H9 (cell line): ENCODE measurements around the gene TDRD7. TPM values are rescaled to one million over a fixed set of nuclear protein-coding genes. Genes with fewer than 3 reads are reported as not detected.

Experiments
- DNase-seq: peaks from one replicate; pipeline ENCODE4 v3.0.0-alpha.2; 2017
- H2AFZ ChIP-seq: one replicate; pipeline ENCODE4 v1.6.1; 2013; ENCODE audit warnings: mild to moderate bottlenecking, low read length, control low read depth, moderate library complexity
- H2AK5ac ChIP-seq: 2 replicates; pipeline ENCODE4 v1.6.1; 2013; ENCODE audit warnings: low read length, control low read depth, mixed read lengths; ENCODE audit not compliant: insufficient read length
- H2BK120ac ChIP-seq: one replicate; pipeline ENCODE4 v1.6.1; 2013; ENCODE audit warnings: low read depth, mild to moderate bottlenecking, low read length, control low read depth, inconsistent platforms; ENCODE audit not compliant: poor library complexity, severe bottlenecking
- H2BK12ac ChIP-seq: 2 replicates; pipeline ENCODE4 v1.6.1; 2013; ENCODE audit warnings: low read length, control low read depth, mixed read lengths, low read depth; ENCODE audit not compliant: insufficient read length
- H2BK15ac ChIP-seq: 2 replicates; pipeline ENCODE4 v1.6.1; 2013; ENCODE audit warnings: low read depth, low read length, control low read depth
- H2BK20ac ChIP-seq: one replicate; pipeline ENCODE4 v1.6.1; 2013; ENCODE audit warnings: low read depth, mild to moderate bottlenecking, low read length, control low read depth, inconsistent platforms; ENCODE audit not compliant: poor library complexity, severe bottlenecking
- H2BK5ac ChIP-seq: 2 replicates; pipeline ENCODE4 v1.6.1; 2013; ENCODE audit warnings: low read length, control low read depth, mixed read lengths; ENCODE audit not compliant: insufficient read length
- H3K14ac ChIP-seq: 2 replicates; pipeline ENCODE4 v1.6.1; 2013; ENCODE audit warnings: low read length, control low read depth; ENCODE audit not compliant: insufficient read depth
- H3K18ac ChIP-seq: 2 replicates; pipeline ENCODE4 v1.6.1; 2013; ENCODE audit warnings: low read depth, mild to moderate bottlenecking, mixed read lengths, low read length, control low read depth; ENCODE audit not compliant: insufficient read length
- H3K23ac ChIP-seq: 2 replicates; pipeline ENCODE4 v1.6.1; 2013; ENCODE audit warnings: low read length, control low read depth, mixed read lengths, low read depth; ENCODE audit not compliant: insufficient read length
- H3K23me2 ChIP-seq: 2 replicates; pipeline ENCODE4 v1.6.1; 2013; ENCODE audit warnings: low read depth, mild to moderate bottlenecking, mixed read lengths, low read length, control low read depth; ENCODE audit not compliant: insufficient read length, poor library complexity, severe bottlenecking
- H3K27ac ChIP-seq: 2 replicates; pipeline ENCODE4 v1.5.1; 2013; ENCODE audit warnings: low read length, control low read depth, mixed read lengths, low read depth; ENCODE audit not compliant: insufficient read length
- H3K27me3 ChIP-seq: 2 replicates; pipeline ENCODE4 v1.6.1; 2013; ENCODE audit warnings: low read length, control low read depth, inconsistent platforms; ENCODE audit not compliant: insufficient read depth
- H3K4ac ChIP-seq: 2 replicates; pipeline ENCODE4 v1.6.1; 2013; ENCODE audit warnings: low read depth, mild to moderate bottlenecking, control low read depth, inconsistent platforms, low read length, moderate library complexity
- H3K4me1 ChIP-seq: 2 replicates; pipeline ENCODE4 v1.6.1; 2013; ENCODE audit warnings: low read length, control low read depth, inconsistent platforms; ENCODE audit not compliant: insufficient read depth
- H3K4me2 ChIP-seq: 2 replicates; pipeline ENCODE4 v1.6.1; 2013; ENCODE audit warnings: low read length, control low read depth, mixed read lengths; ENCODE audit not compliant: insufficient read length, insufficient read depth
- H3K56ac ChIP-seq: 2 replicates; pipeline ENCODE4 v1.6.1; 2013; ENCODE audit warnings: low read depth, mild to moderate bottlenecking, mixed read lengths, low read length, control low read depth; ENCODE audit not compliant: insufficient read length
- H3K79me1 ChIP-seq: 2 replicates; pipeline ENCODE4 v1.6.1; 2013; ENCODE audit warnings: low read depth, mild to moderate bottlenecking, moderate library complexity, low read length, control low read depth, inconsistent platforms; ENCODE audit not compliant: insufficient read depth, poor library complexity, severe bottlenecking
- H3K79me2 ChIP-seq: 2 replicates; pipeline ENCODE4 v1.6.1; 2013; ENCODE audit warnings: low read length, control low read depth, inconsistent platforms; ENCODE audit not compliant: insufficient read depth
- H3K9ac ChIP-seq: 2 replicates; pipeline ENCODE4 v1.6.1; 2013; ENCODE audit warnings: low read length, control low read depth, mixed read lengths; ENCODE audit not compliant: insufficient read length; ENCODE audit errors: extremely low read depth
- H3K9me3 ChIP-seq: one replicate; pipeline ENCODE4 v1.6.1; 2013; ENCODE audit warnings: low read depth, low read length, inconsistent platforms; ENCODE audit not compliant: control insufficient read depth
- H3T11ph ChIP-seq: one replicate; pipeline ENCODE4 v1.6.1; 2013; ENCODE audit warnings: mild to moderate bottlenecking, low read length, control low read depth, inconsistent platforms
- H4K20me1 ChIP-seq: one replicate; pipeline ENCODE4 v1.6.1; 2013; ENCODE audit not compliant: control insufficient read depth, insufficient read length, insufficient read depth
- H4K5ac ChIP-seq: 2 replicates; pipeline ENCODE4 v1.6.1; 2013; ENCODE audit warnings: low read depth, mild to moderate bottlenecking, mixed read lengths, low read length, control low read depth; ENCODE audit not compliant: insufficient read length
- H4K8ac ChIP-seq: replicated peaks from 2 replicates; pipeline ENCODE4 v1.6.1; 2013; ENCODE audit warnings: low read length, control low read depth, mixed read lengths, low read depth; ENCODE audit not compliant: insufficient read length
- H4K91ac ChIP-seq: 2 replicates; pipeline ENCODE4 v1.6.1; 2013; ENCODE audit warnings: low read depth, mild to moderate bottlenecking, moderate library complexity, mixed read lengths, low read length, control low read depth; ENCODE audit not compliant: insufficient read length
- H3K27ac Mint-ChIP-seq, 3 experiments: 2 replicates in 2 of 3; 3 replicates in 1 of 3; pipeline ENCODE4 v1.8.0; 2020 to 2021; ENCODE audit warnings: mixed read lengths in 3 of 3, mild to moderate bottlenecking in 1 of 3, moderate library complexity in 1 of 3
- H3K27me3 Mint-ChIP-seq: 2 replicates; pipeline ENCODE4 v1.8.0; 2021; ENCODE audit warnings: low read depth, mild to moderate bottlenecking, moderate library complexity, mixed read lengths
- H3K36me3 Mint-ChIP-seq, 3 experiments: 2 replicates in 2 of 3; 3 replicates in 1 of 3; pipeline ENCODE4 v1.8.0; 2020 to 2021; ENCODE audit warnings: low read depth in 3 of 3, mixed read lengths in 3 of 3; ENCODE audit not compliant: insufficient read depth in 1 of 3
- H3K4me1 Mint-ChIP-seq, 2 experiments: 2 replicates each; pipeline ENCODE4 v1.8.0; 2020; ENCODE audit warnings: mixed read lengths in 2 of 2
- H3K4me3 Mint-ChIP-seq, 2 experiments: 2 replicates in 1 of 2; 3 replicates in 1 of 2; pipeline ENCODE4 v1.8.0; 2020 to 2021; ENCODE audit warnings: mild to moderate bottlenecking in 2 of 2, mixed read lengths in 2 of 2, moderate library complexity in 1 of 2
- H3K9me3 Mint-ChIP-seq, 2 experiments: 2 replicates in 1 of 2; 3 replicates in 1 of 2; pipeline ENCODE4 v1.8.0; 2020; ENCODE audit warnings: mild to moderate bottlenecking in 2 of 2, mixed read lengths in 2 of 2, moderate library complexity in 1 of 2
- CTCF ChIP-seq: fragments of 200-600 bp; sonication (generic); conservative IDR thresholded peaks from 3 replicates; pipeline ENCODE4 v1.8.0; 2021; ENCODE audit warnings: antibody characterized with exemption, mild to moderate bottlenecking
- WGBS: extraction: QIAGEN DNeasy Blood & Tissue Kit; methylation state at CpG from one replicate; pipeline ENCODE4 v1.1.7; 2013; ENCODE audit warnings: missing lambda C conversion rate, low lambda C conversion rate, mixed read lengths; ENCODE audit not compliant: insufficient read length; ENCODE audit errors: extremely low coverage; 5-methylcytosine and 5-hydroxymethylcytosine counted together
- total RNA-seq: library from RNA; stranded (reverse); gene quantifications from 2 replicates; pipeline ENCODE4 v1.2.1, GENCODE V29; 2021

The TDRD7 gene
- total RNA-seq, 1 experiment from 2014 or later, result 5.1 TPM

- no peaks in the 10 kb centered on the region for H3K36me3 Mint-ChIP-seq
- no peak overlapping the region for H3K56ac ChIP-seq
- no peaks in the 10 kb centered on the region for H3K79me2 ChIP-seq
- H3K27ac Mint-ChIP-seq, result no peak overlapping the region
- H3T11ph ChIP-seq, result no peak overlapping the region
- no peak overlapping the region for H4K5ac ChIP-seq
- H4K20me1 ChIP-seq, result no peaks in the 10 kb centered on the region
- no peak overlapping the region for H3K18ac ChIP-seq
- H3K4me1 Mint-ChIP-seq, result peaks cover 6% of the 10 kb centered on the region in 2 experiments
- no peaks in the 10 kb centered on the region for H3K4me1 ChIP-seq
- H2AFZ ChIP-seq, result no peak overlapping the region
- H2BK12ac ChIP-seq, result no peak overlapping the region
- no peak overlapping the region for H3K4me3 Mint-ChIP-seq
- no peaks in the 10 kb centered on the region for H3K79me1 ChIP-seq
- H2BK20ac ChIP-seq, result no peak overlapping the region
- H3K4me2 ChIP-seq, result no peak overlapping the region
- H3K14ac ChIP-seq, result no peak overlapping the region
- no CpG with 5 or more reads among the region's 4 CpGs for WGBS
- H2BK15ac ChIP-seq, result no peak overlapping the region
- no peak overlapping the region for H4K91ac ChIP-seq
- H3K9ac ChIP-seq, result no peak overlapping the region
- no peaks in the 10 kb centered on the region for H3K27me3 Mint-ChIP-seq
- H3K23ac ChIP-seq, result no peak overlapping the region
- H3K27me3 ChIP-seq, result no peaks in the 10 kb centered on the region
- H3K4ac ChIP-seq, result no peak overlapping the region
- no peaks in the 10 kb centered on the region for H3K9me3 ChIP-seq
- H2AK5ac ChIP-seq, result no peak overlapping the region
- H3K9me3 Mint-ChIP-seq, result peaks cover under 1 to 6% of the 10 kb centered on the region in 2 experiments; a peak in 1 of 5 replicates
- H3K27ac ChIP-seq, result no peak overlapping the region
- H2BK120ac ChIP-seq, result no peak overlapping the region
- H3K23me2 ChIP-seq, result no peaks in the 10 kb centered on the region
- DNase-seq, result no peak
- no peak for TF ChIP-seq CTCF
- H2BK5ac ChIP-seq, result no peak overlapping the region
- no peak overlapping the region for H4K8ac ChIP-seq
These were observed 16.0 kb downstream of the TDRD7 start for GRCh38 chr9:97427885-97428284.
